Middle frontal gyrus (tissue), 1 donor: ENCODE data around the gene ATXN1.

Source experiments
- DNase-seq: peaks from one replicate; pipeline ENCODE4 v3.0.0-alpha.2; 2015; ENCODE audit warnings: low spot score; ENCODE audit errors: extremely low spot score

Gene ATXN1

DNA sequence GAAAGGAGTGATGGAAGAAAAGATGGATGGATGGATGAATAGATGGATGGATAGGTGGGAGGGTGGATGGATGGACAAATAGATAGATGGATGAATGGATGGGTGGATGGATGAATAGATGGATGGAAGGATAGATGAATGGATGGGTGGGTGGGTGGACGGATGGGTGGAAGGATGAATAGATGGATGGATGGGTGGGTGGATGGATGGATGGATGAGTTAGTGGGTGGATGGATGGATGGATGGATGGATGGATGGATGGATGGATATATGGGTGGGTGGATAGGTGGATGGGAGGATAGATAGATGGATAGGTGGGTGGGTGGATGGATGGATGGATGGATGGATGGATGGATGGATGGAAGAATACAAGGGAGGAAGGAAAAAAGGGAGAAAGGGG is 82.2 kb downstream of the ATXN1 start:
- no peak for DNase-seq

DNA sequence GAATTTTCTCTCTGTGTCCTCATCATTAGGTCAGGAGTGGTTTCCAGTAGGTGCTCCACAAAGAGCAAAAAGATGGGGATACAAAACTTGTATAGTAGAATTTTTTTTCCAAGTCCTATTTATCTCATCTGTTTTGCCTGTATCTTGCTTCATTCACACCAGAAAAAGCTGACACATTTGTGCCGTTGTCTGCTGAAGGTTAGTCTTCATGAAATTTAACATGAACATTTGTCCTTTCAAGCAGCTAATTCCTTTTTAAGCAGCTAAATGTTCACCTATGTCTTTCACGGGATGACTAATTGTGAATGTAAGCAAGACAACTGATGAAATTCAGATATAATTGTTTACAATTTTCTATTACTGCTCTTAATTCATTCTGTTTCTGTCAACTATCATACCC is 83.8 kb downstream of the ATXN1 start:
- DNase-seq = no peak

DNA sequence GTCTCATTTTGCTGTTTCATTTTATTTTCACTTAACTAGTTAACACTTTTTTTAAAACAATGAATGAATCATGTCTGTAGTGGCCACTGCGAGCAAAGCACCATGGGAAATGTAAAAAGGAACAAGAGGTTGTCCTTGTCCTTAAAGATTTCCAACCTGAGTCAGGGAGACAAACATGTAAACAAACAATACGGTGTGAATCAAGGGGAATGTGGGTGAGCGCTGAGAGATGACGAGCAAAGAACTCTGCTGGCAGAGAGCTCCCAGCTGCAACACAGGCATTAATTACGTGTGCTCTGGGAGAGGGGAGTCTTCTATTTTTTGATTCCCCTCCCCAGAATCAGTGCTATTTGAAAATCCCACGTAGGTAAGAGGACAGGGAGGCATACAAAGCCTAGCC is 84.3 kb downstream of the ATXN1 start:
- no peak for DNase-seq

DNA sequence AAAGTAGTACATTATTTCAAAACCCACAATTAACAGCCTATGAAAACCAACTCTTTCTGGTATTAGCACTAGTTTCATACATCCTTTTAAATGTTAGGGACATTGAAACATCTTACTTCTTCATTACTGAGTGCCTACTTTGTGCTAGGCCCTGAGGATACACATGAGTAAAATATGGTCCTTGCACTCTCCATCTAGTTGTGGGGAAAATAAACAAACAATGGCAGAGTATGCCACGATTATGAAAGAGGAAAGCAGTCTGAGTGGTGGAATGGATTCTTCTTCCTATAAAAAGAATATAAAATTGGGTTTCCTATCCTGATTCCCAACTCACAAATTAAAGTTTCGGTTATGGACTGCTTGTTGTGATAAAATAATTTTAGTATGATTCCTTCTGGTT is 84.9 kb downstream of the ATXN1 start:
- no peak for DNase-seq

DNA sequence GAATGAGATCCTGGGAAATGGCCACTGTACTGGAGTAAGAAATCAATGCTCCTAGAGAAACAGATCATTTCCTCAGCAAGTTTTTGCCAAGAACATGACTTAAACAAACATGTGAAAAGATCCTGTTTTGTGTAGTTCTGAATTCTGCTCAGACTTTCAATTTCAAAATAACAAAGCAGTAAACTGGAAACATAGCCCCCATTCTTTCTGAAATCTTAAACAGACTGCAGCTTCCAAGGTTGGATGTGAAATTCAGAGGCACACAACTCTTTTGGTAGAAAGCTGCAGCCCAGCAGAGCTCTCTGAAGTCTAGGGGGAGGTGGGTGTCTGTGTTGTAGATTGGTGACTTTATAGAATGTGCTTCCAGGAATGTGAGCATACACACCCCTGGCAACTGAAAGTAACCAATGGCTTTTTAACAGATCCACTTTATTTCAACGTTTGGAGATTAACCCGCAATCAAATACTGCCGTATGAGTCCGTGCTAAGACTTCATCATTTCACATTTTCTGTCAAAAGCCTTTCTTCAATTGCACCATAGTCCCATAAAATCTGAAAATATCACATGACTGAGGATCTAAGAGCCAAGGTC is 86.4 kb downstream of the ATXN1 start:
- DNase-seq = no peak

DNA sequence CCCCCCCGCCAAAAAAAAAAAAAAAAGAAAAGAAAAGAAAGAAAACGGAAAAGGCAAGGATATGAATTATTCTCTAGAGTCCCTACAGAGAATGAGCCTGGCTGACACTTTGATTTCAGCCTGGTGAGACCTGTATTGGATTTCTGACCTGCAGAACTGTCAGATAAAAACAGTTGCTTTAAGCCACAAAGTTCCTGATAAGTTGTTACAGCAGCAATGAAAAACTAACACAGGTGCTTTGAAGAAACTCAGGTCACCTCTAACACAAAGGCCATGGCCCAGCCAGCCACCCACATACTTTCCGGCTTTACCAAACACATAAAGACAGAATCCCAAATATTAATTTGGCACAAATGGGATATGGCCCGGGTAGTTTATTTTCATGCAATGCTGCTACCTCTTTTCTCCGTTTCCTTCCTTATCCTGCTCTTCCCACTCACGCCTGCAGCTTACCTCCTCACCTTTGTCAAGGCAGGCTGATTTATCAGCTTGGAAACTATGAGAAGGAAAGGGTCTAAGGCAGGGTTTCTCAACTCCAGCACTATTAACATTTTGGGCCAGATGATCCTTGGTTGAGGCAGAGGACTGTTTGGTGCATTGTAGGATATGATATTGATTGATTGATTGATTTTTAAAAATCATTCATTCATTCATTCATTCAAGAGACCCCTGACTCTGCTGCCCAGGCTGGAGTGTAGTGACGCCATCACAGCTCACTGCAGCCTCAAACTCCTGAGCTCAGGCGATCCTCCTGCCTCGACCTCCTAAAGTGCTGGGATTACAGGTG is 88.1 kb downstream of the ATXN1 start:
- DNase-seq = no peak

DNA sequence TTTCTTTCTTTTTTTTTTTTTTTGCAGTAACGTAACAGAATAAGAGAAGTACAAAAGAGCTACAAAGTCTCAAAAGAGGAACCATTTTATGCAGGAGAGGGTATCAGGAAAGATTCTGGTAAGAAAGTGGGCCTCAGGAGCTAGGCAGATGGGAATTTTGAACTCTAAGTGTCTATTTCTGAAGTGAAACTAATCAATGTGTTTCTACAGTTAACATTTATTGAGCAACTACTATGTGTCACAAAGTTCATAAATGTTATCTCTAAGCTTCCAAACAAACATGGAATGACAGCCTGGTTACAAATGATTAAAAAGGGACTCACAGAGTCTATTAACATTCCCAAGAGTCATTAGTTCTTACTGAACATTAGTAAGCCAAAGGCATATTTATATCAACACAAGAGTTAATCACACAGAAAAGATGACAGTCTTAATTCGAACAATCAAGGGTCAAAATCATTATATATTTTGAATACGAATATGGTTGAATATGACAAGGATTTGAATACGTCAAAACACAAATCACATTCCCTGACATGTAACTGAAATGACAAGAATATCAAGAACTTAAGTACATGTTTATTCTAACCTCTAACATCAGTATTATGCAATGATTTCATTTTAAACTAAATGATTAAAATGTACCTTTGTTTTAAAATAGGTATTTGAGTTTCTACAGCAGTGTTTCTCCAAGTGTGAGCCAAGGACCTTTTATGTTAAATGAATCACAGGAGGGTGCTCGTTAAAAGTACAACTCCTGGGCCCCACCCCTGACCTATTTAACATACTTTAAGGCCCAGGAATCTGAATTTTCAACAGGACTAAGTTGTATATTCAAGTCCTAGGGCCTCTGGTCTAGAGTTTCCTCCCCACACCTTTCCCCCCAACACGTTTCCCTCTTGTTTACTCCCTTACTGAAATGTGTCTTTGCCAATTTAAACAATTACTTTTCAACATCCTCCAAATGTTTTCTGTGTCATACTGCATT is 89.7 kb downstream of the ATXN1 start:
- DNase-seq = no peak

DNA sequence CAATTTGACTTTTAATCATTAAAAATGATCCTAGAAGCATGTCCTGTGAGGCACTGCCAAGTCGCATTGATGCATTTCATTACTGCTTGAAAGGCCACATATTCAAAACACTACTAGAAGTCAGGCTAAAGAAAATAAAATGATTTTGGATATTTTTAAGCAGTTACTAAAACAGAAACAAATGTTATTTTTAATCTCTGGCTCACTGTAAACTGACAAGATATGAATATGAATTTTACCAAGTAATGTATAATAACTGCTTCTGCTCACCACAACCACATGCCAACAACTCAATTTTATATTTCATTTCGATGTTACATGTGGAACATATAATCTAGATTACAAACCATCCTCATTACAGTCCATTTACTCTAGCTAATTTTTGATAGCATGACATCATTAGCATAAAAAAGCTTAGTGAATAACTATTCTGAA is 90.6 kb downstream of the ATXN1 start:
- no peak for DNase-seq

DNA sequence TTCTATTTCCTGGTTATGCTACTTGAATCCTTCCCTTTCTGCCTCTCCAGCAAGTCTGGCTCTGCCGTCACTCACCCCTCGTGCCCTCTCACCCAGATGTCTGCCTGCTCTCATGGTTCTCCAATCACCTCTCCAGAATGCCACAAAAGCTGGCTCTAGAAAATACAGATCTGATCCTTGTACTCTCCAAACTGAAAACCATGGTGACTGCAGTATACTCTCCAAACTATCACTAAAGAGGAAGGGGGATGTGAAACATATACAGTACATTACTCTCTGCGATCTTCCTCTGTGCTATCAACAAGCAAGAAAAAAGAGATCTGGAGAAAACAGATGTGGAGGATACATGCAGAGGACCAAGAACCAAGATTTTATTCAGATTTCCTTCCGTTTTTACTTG is 91.1 kb downstream of the ATXN1 start:
- no peak for DNase-seq

DNA sequence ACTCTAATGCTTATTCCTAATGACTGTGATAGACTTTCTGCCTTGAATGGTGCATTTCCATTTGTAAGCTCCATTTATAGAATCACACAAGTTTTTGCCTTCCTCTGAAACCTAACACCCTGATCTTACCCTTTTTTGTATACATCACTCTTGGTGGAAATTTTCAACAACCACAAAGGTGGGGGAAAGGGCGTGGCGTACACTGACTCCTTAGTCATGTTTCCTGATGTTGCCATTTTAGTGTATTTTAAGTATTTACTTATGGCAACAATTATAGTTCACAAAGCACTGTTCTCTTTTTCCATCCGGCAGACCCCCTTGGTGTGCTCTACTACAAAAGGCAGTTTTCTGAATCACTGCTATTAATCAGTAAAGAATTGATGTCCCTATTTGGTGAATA is 92.0 kb downstream of the ATXN1 start:
- DNase-seq = no peak

DNA sequence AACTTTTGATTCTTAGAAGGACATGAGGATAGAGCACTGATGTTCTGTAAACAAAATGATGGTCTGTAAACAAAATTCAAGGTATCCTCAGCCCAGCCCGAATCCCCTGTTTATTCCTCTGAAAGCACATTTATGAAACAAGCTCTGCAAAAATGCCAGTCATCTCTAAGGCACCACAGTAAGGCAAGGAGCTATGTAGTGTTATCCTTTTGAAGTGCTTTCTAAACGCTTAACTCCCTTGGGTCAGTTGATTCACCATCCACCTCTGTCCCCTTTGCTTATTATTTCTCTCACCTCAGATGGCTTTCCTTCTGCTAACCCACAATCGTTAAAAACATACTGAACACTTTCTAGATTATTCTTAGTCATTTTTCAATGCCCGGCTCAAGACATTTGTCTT is 93.8 kb downstream of the ATXN1 start:
- DNase-seq = no peak

DNA sequence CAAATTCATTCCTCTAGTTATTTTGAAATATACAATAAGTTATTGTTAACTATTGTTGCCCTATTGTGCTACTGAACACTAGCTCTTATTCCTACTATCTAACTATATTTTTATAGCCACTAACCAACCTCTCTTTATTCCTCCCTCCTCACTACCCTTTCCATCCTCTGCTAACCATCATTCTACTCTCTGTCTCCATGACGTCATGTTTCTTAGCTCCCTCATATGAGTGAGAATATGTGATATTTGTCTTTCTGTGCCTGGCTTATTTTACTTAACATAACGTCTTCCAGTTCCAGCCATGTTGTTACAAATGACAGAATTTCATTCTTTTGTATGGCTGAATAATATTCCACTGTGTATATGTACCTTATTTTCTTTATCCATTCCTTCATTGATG is 95.3 kb downstream of the ATXN1 start:
- DNase-seq = no peak

DNA sequence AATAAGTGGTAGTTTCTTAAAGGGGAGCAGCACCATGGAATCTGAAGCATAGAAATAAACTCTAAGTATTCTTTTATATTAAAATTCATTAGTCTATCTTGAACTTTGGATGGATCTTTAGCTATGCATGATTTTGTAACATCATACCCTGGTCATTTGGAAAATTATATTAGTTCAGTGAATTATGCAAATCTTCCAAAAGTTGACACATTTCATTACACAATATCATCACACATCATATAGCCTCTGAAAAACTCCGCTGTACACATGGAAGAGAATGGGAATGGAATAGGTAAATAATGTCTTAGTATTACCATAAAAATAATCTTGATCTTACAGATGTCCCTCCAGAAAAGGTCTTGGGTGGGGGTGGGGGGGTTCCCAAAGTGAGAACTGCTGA is 96.1 kb downstream of the ATXN1 start:
- no peak for DNase-seq

DNA sequence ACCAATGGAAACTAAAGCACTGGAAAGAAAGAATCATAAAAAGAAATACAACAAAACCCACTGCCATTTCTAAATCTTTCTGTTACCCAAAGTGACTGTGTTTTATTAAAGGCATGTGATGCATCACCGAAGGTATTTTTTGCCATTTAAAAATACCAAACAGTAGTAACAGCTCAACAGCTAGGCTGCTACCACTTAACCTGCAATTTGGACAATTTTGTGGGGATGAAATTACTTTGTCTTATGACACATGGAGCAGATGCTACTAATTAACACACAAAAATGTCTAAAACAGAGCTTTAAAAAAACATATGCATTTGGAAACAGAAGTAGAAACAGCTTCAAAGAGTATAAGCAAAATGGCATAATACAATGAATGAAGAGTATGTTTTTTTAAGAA is 97.4 kb downstream of the ATXN1 start:
- DNase-seq = no peak

DNA sequence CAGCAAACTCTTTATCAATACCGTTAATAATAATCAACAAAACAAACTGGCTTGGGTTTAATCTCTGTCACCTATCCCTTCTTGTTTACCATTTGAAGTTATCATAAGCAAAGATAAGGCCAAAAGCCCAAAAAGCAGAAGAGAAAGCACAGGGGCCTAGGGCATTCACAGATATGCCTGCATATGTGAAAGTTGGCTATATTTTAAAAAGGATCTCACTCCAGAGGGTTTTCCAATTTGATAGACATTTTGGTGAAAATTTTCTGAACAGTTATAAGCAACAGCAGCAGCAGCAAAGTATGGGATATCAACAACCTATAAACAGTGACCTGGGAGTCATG is 101.1 kb downstream of the ATXN1 start:
- no peak for DNase-seq

DNA sequence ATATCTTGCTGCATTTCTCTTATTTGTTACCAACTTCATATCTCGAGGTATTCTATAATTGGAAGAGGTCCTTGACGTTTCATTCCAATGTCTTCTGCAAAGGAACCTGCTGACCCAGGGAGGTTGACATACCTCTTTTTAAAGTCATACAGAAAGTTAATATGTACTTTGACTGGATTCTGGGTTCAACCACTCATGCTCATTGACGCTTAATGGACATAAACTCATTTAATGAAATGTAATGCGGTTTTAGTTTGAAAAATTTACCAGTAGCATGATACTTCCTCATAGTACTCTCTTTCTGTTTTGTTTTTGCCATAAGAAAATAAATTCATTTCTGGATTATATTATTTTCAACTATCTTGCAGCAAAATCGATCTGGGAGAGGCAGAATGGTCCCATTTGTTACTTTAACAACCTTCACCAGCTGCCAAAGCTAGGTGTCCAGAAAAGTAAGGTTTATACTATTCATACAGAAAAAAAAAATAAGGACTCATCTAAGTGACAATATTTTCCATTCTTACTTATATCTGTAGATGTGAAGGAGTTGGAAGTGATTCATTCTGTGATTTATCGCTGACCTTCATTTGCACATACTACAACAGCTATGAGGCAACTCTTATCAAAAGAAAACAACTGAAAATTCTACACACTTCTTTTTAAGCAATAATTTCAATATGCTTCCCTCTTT is 101.6 kb downstream of the ATXN1 start:
- DNase-seq = no peak

DNA sequence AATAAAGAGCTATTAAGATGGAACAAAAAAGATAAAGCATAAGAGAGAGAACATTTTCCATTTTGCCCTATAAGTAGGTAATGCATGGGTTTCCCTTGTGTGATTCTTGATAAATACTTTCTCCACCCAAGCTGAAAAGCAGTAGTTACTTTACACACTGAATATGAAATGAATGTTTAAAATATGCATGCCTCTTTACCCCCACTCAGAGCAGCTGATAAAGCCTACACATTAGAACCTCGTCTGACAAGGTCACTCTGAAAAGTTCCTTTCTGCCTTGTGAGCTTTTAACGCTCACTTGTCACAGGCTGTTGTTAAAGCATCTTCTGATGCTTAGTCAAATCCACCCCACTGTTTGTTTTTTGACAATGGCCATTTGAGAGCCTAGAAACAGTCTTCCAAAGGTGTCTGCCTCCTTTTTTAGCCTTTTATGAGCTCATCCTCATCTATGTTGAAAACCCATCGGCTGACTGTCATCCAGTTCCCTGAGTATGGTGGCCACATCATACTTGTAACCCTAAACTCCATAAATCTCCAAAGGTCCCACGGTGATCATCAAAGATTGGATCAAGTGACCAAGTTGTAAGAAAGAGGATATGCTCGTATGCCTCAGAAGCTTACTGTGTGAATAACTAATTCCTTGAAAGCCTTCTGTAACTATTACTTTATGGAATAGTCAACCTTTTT is 102.8 kb downstream of the ATXN1 start:
- DNase-seq = no peak

DNA sequence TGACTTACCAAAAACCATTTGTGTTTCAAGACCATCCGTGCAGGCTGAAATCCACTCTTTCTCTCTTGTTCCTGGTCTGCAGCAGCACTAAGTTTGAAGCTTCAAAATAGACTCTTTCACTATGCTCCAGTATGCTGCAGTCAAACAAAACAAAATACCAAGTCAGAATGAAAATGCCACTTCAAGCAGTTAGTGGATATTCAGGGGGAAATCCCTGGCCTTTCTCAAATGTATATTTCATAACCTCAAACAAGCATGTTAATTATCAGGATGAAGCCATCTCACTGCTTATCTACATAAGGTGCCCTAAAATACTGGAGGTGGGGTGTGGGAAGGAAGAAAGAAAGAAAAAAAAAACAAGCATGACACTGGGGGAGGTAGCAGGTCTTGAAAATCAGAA is 103.5 kb downstream of the ATXN1 start:
- DNase-seq = no peak

DNA sequence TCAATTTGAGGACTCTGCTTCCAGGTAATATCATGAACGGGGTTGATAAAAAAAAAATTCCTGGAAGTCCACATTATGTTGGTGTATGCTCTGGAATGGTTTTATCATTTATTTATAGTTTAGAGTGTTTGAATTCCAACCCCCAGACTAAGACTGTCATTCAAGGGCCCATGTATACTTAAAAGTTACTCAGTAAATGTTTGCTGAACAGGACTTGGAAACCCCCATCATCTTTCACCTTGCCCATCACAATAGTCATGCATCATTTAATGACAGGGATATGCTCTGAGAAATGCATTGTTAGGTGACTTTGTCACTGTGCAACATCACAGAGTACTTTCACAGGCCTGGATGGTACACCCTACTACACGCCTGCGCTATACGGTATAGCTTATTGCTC is 104.8 kb downstream of the ATXN1 start:
- no peak for DNase-seq

DNA sequence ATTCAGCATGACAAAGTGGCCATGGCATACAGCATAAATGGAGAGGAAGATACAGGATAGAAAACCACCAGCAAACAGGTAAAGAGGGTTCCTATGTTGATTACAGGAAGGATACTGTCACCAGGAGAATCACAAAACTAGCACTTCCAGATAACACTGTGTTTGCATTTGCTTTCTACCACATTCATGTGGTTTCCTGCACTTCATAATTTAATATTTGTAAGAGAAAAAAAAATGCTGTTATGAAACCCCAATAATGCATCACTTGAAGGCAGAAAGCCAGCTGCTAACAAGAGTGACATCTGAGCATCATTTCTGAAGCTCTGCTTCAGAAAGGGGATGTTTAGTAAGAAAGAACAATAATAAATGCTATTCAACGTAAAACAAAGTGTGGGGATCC is 106.6 kb downstream of the ATXN1 start:
- DNase-seq = no peak

DNA sequence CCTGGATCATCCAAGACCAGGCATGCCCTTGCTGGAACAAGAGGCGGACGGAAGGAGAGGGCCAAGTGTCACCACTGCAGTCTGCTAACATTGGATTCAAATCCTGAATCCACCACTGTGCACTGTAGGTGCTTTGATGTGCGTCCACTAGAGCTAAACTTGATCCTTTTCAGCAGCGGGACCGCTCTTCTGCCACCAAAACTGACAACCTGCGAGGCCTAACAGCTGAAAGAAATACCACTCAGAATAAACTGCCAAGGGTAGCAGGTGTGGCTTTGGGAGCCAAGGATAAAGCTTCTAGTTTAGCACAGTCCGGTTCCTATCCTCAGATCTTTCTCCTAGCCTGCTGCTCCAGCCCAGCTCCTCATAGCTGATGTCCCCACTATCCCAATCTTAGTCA is 108.0 kb downstream of the ATXN1 start:
- DNase-seq = no peak
